GM10266 (cell line): Measurements from ENCODE around the gene SFTA2.
"Not testable (repeated sequence)": the region's sequence is repeated elsewhere in the genome, so short reads cannot be mapped to it uniquely, and the experiment has no call there.

Experiments used
- DNase-seq: peaks from one replicate; pipeline ENCODE4 v3.0.0; 2012; ENCODE audit errors: extremely low spot score
- CTCF ChIP-seq: IDR thresholded peaks from 2 replicates; pipeline ENCODE4 v1.5.1; 2012; ENCODE audit warnings: mild to moderate bottlenecking, low read depth; ENCODE audit not compliant: control insufficient read depth, insufficient read depth; ENCODE audit errors: missing control alignments

SFTA2 gene

GRCh38 chr6:30931969-30932645 lies at the start of gene SFTA2:
TSS of gene SFTA2 (minus strand) at chr6:30932170. CDS start at chr6:30932096, 74 bp downstream.
- no peak for DNase-seq
- no peak for TF ChIP-seq CTCF

- no peak for TF ChIP-seq CTCF
- DNase-seq, result no peak
These were observed 47.7 kb upstream of the SFTA2 start for GRCh38 chr6:30979690-30980089.

DNA sequence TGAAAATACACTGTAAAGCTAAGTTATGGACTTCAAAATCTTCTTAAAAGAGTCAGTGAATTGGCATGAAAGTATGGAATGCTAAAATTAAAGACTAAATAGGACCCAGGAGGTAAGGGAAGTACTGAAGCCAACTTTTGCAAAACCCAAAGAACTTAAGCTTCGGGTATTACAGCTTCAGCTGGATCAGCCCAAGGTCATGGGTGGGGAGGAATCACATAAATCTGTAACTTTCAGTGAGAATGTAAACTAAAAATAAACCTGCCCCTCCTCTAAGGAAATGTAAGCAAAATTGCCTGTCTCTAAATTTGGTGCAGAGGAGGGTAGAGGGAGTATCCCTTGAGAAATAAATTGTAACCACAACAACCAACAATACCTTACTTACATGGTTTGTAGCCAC lies 47.2 kb upstream of the SFTA2 start:
- TF ChIP-seq CTCF, result no peak
- DNase-seq, result no peak

- no peak for DNase-seq
- no peak for TF ChIP-seq CTCF
These were observed 42.7 kb upstream of the SFTA2 start for GRCh38 chr6:30974490-30975252.

GRCh38 chr6:30972816-30973215 lies 40.8 kb upstream of the SFTA2 start:
- DNase-seq, result no peak
- TF ChIP-seq CTCF, result no peak

GRCh38 chr6:30970946-30971345 lies 39.0 kb upstream of the SFTA2 start:
- no peak for TF ChIP-seq CTCF
- DNase-seq, result no peak

DNA sequence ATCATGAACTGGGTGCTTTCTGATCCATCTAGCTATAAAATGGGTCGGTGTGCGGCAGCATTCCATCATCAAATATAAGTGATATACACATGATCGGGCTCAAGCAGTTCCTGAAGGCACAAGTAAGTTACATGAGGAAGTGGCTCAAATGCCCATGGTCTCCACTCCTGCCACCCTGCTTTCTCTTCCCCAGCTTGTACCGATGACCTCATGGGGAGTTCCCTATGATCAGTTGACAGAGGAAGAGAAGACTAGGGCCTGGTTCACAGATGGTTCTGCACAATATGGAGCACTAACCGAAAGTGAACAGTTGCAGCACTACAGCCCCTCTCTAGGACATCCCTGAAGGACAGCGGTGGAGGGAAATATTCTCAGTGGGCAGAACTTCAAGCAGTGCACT lies 37.2 kb upstream of the SFTA2 start:
- DNase-seq, result not testable (repeated sequence)
